ENCODE results near the gene LRRC23. TPM values are rescaled to one million over a fixed set of nuclear protein-coding genes. Genes with fewer than 3 reads are reported as not detected.

LRRC23 gene
- total and polyA plus RNA-seq, 2 of the 13 experiments (the other 11 are each of a cell fraction or from before 2014, with no cell fraction given) = 6.0 to 7.8 TPM

DNA sequence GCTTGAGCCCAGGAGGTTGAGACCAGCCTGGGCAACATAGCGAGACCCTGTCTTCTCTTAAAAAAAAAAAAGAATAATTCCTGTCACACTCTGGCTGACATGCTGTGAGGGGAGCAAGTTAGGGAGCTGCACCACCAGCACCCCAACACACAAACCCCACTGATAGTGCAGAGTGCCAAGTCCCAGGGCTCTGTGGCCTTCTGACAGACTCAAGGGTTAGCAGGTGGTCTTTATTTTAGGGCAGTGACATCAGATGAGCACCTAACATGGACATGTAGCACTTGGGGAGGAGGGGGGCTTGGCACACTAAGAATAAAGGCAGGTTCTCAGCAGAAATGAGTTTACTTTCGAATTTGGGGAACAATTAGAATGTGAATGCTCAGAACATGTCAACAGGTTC lies 45.8 kb upstream of the LRRC23 start:
- no TSS peak for BruUV-seq (replicated peaks)
- ATAC-seq (no peak), FAIRE-seq (no peak), DNase-seq (ENCODE audit: low spot score) (no peak)
- TF ChIP-seq ZNF709 (CRISPR knock-in tag; IDR thresholded peaks at IDR 0.05) (no peak), ZNF713 (CRISPR knock-in tag; IDR thresholded peaks at IDR 0.05) (no peak), HHEX (CRISPR knock-in tag; IDR thresholded peaks at IDR 0.05) (no peak), HNF4A (CRISPR knock-in tag; IDR thresholded peaks at IDR 0.05) (no peak), RFX3 (CRISPR knock-in tag; IDR thresholded peaks at IDR 0.05) (no peak), REL (CRISPR knock-in tag; conservative IDR thresholded peaks at IDR 0.05) (no peak), BCL6 (CRISPR knock-in tag; IDR thresholded peaks at IDR 0.05) (no peak), MZF1 (CRISPR knock-in tag; IDR thresholded peaks at IDR 0.05; ENCODE audit: borderline replicate concordance) (no peak), SOX6 (IDR thresholded peaks at IDR 0.05) (no peak), SOX6 (CRISPR knock-in tag; IDR thresholded peaks at IDR 0.05) (no peak), PHF5A (CRISPR knock-in tag; IDR thresholded peaks at IDR 0.05; ENCODE audit: low read depth, unreplicated experiment) (no peak), HMG20B (CRISPR knock-in tag; conservative IDR thresholded peaks at IDR 0.05) (no peak), TAF15 (IDR thresholded peaks at IDR 0.05; ENCODE audit: low read depth, low read length, poor library complexity, severe bottlenecking) (no peak)
- TF ChIP-seq, protein P1, sequence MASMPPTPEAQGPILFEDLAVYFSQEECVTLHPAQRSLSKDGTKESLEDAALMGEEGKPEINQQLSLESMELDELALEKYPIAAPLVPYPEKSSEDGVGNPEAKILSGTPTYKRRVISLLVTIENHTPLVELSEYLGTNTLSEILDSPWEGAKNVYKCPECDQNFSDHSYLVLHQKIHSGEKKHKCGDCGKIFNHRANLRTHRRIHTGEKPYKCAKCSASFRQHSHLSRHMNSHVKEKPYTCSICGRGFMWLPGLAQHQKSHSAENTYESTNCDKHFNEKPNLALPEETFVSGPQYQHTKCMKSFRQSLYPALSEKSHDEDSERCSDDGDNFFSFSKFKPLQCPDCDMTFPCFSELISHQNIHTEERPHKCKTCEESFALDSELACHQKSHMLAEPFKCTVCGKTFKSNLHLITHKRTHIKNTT (CRISPR knock-in tag; IDR thresholded peaks at IDR 0.05) = no peak
- TF ChIP-seq, protein P2, sequence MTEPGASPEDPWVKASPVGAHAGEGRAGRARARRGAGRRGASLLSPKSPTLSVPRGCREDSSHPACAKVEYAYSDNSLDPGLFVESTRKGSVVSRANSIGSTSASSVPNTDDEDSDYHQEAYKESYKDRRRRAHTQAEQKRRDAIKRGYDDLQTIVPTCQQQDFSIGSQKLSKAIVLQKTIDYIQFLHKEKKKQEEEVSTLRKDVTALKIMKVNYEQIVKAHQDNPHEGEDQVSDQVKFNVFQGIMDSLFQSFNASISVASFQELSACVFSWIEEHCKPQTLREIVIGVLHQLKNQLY (CRISPR knock-in tag; IDR thresholded peaks at IDR 0.05) = no peak
- TF ChIP-seq, protein P3, sequence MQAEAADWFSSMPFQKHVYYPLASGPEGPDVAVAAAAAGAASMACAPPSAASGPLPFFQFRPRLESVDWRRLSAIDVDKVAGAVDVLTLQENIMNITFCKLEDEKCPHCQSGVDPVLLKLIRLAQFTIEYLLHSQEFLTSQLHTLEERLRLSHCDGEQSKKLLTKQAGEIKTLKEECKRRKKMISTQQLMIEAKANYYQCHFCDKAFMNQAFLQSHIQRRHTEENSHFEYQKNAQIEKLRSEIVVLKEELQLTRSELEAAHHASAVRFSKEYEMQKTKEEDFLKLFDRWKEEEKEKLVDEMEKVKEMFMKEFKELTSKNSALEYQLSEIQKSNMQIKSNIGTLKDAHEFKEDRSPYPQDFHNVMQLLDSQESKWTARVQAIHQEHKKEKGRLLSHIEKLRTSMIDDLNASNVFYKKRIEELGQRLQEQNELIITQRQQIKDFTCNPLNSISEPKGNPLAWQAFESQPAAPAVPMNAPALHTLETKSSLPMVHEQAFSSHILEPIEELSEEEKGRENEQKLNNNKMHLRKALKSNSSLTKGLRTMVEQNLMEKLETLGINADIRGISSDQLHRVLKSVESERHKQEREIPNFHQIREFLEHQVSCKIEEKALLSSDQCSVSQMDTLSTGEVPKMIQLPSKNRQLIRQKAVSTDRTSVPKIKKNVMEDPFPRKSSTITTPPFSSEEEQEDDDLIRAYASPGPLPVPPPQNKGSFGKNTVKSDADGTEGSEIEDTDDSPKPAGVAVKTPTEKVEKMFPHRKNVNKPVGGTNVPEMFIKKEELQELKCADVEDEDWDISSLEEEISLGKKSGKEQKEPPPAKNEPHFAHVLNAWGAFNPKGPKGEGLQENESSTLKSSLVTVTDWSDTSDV (CRISPR knock-in tag; IDR thresholded peaks at IDR 0.05) = no peak
- TF ChIP-seq, protein P4, sequence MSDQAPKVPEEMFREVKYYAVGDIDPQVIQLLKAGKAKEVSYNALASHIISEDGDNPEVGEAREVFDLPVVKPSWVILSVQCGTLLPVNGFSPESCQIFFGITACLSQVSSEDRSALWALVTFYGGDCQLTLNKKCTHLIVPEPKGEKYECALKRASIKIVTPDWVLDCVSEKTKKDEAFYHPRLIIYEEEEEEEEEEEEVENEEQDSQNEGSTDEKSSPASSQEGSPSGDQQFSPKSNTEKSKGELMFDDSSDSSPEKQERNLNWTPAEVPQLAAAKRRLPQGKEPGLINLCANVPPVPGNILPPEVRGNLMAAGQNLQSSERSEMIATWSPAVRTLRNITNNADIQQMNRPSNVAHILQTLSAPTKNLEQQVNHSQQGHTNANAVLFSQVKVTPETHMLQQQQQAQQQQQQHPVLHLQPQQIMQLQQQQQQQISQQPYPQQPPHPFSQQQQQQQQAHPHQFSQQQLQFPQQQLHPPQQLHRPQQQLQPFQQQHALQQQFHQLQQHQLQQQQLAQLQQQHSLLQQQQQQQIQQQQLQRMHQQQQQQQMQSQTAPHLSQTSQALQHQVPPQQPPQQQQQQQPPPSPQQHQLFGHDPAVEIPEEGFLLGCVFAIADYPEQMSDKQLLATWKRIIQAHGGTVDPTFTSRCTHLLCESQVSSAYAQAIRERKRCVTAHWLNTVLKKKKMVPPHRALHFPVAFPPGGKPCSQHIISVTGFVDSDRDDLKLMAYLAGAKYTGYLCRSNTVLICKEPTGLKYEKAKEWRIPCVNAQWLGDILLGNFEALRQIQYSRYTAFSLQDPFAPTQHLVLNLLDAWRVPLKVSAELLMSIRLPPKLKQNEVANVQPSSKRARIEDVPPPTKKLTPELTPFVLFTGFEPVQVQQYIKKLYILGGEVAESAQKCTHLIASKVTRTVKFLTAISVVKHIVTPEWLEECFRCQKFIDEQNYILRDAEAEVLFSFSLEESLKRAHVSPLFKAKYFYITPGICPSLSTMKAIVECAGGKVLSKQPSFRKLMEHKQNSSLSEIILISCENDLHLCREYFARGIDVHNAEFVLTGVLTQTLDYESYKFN (CRISPR knock-in tag; conservative IDR thresholded peaks at IDR 0.05) = no peak
- TF ChIP-seq, protein P5, sequence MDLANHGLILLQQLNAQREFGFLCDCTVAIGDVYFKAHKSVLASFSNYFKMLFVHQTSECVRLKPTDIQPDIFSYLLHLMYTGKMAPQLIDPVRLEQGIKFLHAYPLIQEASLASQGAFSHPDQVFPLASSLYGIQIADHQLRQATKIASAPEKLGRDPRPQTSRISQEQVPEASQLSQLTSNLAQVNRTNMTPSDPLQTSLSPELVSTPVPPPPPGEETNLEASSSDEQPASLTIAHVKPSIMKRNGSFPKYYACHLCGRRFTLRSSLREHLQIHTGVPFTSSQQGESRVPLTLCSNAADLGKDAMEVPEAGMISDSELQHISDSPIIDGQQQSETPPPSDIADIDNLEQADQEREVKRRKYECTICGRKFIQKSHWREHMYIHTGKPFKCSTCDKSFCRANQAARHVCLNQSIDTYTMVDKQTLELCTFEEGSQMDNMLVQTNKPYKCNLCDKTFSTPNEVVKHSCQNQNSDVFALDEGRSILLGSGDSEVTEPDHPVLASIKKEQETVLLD (CRISPR knock-in tag; IDR thresholded peaks at IDR 0.05; ENCODE audit: low read depth) = no peak
- Histone ChIP-seq H3K27ac (ENCODE audit: extremely low read length, insufficient read depth, low read length) (no peak overlapping the region), H2AFZ (ENCODE audit: low read length) (no peak overlapping the region), H3K36me3 (replicated peaks in 1 of 2; ENCODE audit: control insufficient read depth in 1 of 2, insufficient read depth in 2 of 2, low read length in 2 of 2) (peaks cover 43 to 84% of the 10 kb centered on the region in 2 experiments), H3K4me3 (replicated peaks in 1 of 3; ENCODE audit: insufficient read depth in 1 of 3, low read depth in 2 of 3, low read length in 3 of 3) (no peak overlapping the region), H4K20me1 (ENCODE audit: insufficient read depth, low read length) (no peaks in the 10 kb centered on the region), H3K79me2 (ENCODE audit: insufficient read depth, low read length) (peaks cover 11% of the 10 kb centered on the region), H3K4me1 (ENCODE audit: insufficient read depth, low read length) (peaks cover 9% of the 10 kb centered on the region), H3K9ac (ENCODE audit: insufficient read depth, low read depth, low read length) (no peak overlapping the region), H3K27me3 (ENCODE audit: control insufficient read depth in 1 of 2, insufficient read depth in 2 of 2, low read length in 2 of 2) (no peaks in the 10 kb centered on the region), H3K4me2 (ENCODE audit: low read depth, low read length) (no peak overlapping the region), H3K9me3 (ENCODE audit: low read length) (no peaks in the 10 kb centered on the region)
- intact Hi-C loops (cut with micrococcal nuclease; ENCODE audit: unreplicated experiment) = no loop called here
- 100% methylated on average over 2 of the region's 2 CpGs for WGBS (ENCODE audit: low lambda C conversion rate)
- in situ Hi-C loops (cut with HindIII; ENCODE audit: extremely low pct_ligation_motif_present, low pct_unique_long_range_greater_than_20kb) = no loop called here
- POLR2A ChIA-PET = no interaction called here
- CTCF ChIA-PET (ENCODE audit: low intra/inter-chr PET ratio, low total read pairs) = no interaction called here
